Cardiac muscle cell (in vitro differentiated cells and primary cell): Measurements from ENCODE around the gene GPR62. TPM values are rescaled to one million over a fixed set of nuclear protein-coding genes. Genes with fewer than 3 reads are reported as not detected.
A peak's percentile ranks its signal among the peaks of the same experiment; 100 is the strongest.

Source experiments
- DNase-seq, 2 donors: peaks; one replicate each; pipeline versions ENCODE4 v3.0.0 to v3.0.0-alpha.2; 2010 to 2017; ENCODE audit warnings: low read depth in 1 of 2, low spot score in 1 of 2
- H3K27ac ChIP-seq: fragments of 200-600 bp; sonication (generic); 2 replicates; pipeline ENCODE4 v1.5.1; 2016
- H3K27me3 ChIP-seq: fragments of 200-600 bp; sonication (generic); 2 replicates; pipeline ENCODE4 v1.6.0; 2016; ENCODE audit warnings: control low read depth
- H3K36me3 ChIP-seq: fragments of 200-600 bp; sonication (generic); 2 replicates; pipeline ENCODE4 v1.5.1; 2016; ENCODE audit warnings: control low read depth
- H3K4me1 ChIP-seq: fragments of 200-600 bp; sonication (generic); 2 replicates; pipeline ENCODE4 v1.8.1; 2017; ENCODE audit warnings: low read depth, mild to moderate bottlenecking, mixed run types
- H3K4me3 ChIP-seq: fragments of 200-600 bp; sonication (generic); 2 replicates; pipeline ENCODE4 v1.5.1; 2016; ENCODE audit warnings: mild to moderate bottlenecking
- H3K9me3 ChIP-seq: fragments of 200-600 bp; sonication (generic); 2 replicates; pipeline ENCODE4 v1.5.1; 2017; ENCODE audit warnings: low read depth, mild to moderate bottlenecking, control low read depth
- polyA plus RNA-seq: library from polyadenylated mRNA; unstranded; fragments of >200 nt; fragmentation: Nextera tagmentation; extraction: Ambion mirVana; gene quantifications from 2 replicates; pipeline ENCODE4 v1.2.1, GENCODE V29; 2016
- total RNA-seq: library from RNA; depleted of rRNA; stranded (reverse); fragments of >200 nt; gene quantifications from 2 replicates; pipeline ENCODE4 v1.2.3, GENCODE V29; 2016
- TF ChIP-seq, protein P1 (sequence below): IDR thresholded peaks from 2 replicates; pipeline ENCODE4 v1.5.1; 2012; ENCODE audit warnings: low read depth, mild to moderate bottlenecking, low read length

GPR62 gene
- total and polyA plus RNA-seq, 2 experiments from 2014 or later = 0.94 to 1.1 TPM

DNA sequence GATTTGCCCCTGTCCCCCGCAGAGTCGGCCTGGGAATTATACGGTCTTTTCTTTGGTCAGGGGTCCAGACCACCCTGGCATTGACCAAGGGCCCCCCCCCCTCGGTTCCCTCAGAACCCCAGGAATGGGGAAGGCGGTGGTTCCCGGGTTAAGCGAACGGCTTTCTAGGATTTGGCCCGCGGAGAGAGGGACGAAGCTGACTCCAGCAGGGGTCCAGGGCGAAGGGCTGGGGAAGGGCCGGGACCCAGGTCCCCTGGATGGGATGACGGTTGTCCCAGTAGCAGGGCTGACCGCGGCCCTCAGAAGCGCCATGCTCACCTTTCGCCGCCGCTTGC lies 13.8 kb upstream of the GPR62 start:
- Histone ChIP-seq H3K9me3 (no peaks in the 10 kb centered on the region), H3K36me3 (peaks cover 5% of the 10 kb centered on the region), H3K4me3 (peak overlapping the region; percentile 71), H3K4me1 (peaks cover 15% of the 10 kb centered on the region), H3K27ac (peak overlapping the region; percentile 59), H3K27me3 (no peaks in the 10 kb centered on the region)
- DNase-seq = no peak
- TF ChIP-seq, protein P1, sequence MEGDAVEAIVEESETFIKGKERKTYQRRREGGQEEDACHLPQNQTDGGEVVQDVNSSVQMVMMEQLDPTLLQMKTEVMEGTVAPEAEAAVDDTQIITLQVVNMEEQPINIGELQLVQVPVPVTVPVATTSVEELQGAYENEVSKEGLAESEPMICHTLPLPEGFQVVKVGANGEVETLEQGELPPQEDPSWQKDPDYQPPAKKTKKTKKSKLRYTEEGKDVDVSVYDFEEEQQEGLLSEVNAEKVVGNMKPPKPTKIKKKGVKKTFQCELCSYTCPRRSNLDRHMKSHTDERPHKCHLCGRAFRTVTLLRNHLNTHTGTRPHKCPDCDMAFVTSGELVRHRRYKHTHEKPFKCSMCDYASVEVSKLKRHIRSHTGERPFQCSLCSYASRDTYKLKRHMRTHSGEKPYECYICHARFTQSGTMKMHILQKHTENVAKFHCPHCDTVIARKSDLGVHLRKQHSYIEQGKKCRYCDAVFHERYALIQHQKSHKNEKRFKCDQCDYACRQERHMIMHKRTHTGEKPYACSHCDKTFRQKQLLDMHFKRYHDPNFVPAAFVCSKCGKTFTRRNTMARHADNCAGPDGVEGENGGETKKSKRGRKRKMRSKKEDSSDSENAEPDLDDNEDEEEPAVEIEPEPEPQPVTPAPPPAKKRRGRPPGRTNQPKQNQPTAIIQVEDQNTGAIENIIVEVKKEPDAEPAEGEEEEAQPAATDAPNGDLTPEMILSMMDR = no peak

GRCh38 chr3:51941798-51942602 lies 13.2 kb upstream of the GPR62 start, which contains the start of the genes PARP3 and RRP9:
Gene PARP3 (plus strand): TSS chr3:51942363. CDS start chr3:51943356, 993 bp downstream.
Gene RRP9 (minus strand): TSS chr3:51941904. CDS start chr3:51941867, 37 bp downstream.
- no peaks in the 10 kb centered on the region for H3K9me3 ChIP-seq
- peak within 1 kb of the TSS; percentile 81 for H3K27ac ChIP-seq
- H3K4me3 ChIP-seq = peak within 1 kb of the TSS; percentile 71
- H3K4me1 ChIP-seq = peaks cover 15% of the 10 kb centered on the region
- no peaks in the 10 kb centered on the region for H3K27me3 ChIP-seq
- DNase-seq = peak; percentile 100
- TF ChIP-seq, protein P1 = peak; percentile 99
- H3K36me3 ChIP-seq = peaks cover 2% of the 10 kb centered on the region

- Histone ChIP-seq H3K27me3 (no peaks in the 10 kb centered on the region), H3K9me3 (no peaks in the 10 kb centered on the region), H3K4me1 (peaks cover 15% of the 10 kb centered on the region), H3K4me3 (peak overlapping the region; percentile 0), H3K27ac (peak overlapping the region; percentile 81), H3K36me3 (no peaks in the 10 kb centered on the region)
- TF ChIP-seq, protein P1 = no peak
- peak in 1 of 2 donors; percentile 62 for DNase-seq
Measured at GRCh38 chr3:51942603-51943450, 12.4 kb upstream of the GPR62 start.

DNA sequence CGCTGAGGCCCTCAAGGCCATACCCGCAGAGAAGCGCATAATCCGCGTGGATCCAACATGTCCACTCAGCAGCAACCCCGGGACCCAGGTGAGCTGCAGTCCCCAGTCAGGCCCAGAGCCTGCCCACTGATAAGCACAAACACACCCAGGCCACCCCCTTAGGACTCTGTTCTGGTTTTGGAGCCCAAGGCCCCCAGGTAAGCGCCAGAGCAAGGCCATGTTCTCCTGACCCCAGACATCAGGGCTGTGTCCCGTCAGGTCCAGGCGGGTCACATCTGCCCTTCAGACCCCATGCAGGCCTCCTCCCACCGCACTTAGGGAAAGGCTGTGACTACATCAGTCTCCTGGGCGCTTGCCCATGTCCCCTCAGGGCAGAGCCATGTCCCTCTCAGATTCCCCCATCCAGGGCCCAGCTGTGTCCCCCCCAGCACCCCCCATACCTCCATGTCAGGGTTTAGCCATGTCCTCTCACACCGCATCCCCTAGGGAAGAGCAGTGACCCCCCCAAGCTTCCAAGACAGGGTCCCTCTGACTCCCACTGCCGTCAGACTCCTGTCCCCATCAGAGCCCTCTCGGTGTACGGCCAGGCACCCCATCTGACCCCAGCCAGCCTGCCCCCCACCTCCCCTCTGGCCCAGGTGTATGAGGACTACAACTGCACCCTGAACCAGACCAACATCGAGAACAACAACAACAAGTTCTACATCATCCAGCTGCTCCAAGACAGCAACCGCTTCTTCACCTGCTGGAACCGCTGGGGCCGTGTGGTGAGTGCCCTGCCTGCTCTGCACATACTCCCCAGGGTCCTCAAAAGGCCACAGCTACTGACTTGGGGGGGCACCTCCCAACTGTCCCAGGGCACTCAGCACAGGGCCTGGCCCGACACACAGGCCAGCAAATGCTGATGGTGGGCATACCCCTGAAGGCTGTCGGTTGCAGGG lies 11.5 kb upstream of the GPR62 start:
- H3K4me1 ChIP-seq = peaks cover 15% of the 10 kb centered on the region
- no peaks in the 10 kb centered on the region for H3K36me3 ChIP-seq
- no peak overlapping the region for H3K27ac ChIP-seq
- no peak for DNase-seq
- TF ChIP-seq, protein P1 = no peak
- no peaks in the 10 kb centered on the region for H3K27me3 ChIP-seq
- H3K4me3 ChIP-seq = no peak overlapping the region
- H3K9me3 ChIP-seq = no peaks in the 10 kb centered on the region
